Stimulated activated CD8-positive, alpha-beta memory T cell treated with anti-CD3 and anti-CD28 coated beads, Interleukin-4, amount 100 ng/mL, for 4 hours (primary cell): ENCODE results near the gene SOX18.

Source experiments
- DNase-seq, 2 donors: peaks; one replicate each; pipeline ENCODE4 v3.0.0-alpha.2; 2020; ENCODE audit warnings: low read depth in 2 of 2, low spot score in 1 of 2

The SOX18 gene

GRCh38 chr20:64053841-64054661 is 4.6 kb upstream of the SOX18 start:
- DNase-seq: no peak

DNA sequence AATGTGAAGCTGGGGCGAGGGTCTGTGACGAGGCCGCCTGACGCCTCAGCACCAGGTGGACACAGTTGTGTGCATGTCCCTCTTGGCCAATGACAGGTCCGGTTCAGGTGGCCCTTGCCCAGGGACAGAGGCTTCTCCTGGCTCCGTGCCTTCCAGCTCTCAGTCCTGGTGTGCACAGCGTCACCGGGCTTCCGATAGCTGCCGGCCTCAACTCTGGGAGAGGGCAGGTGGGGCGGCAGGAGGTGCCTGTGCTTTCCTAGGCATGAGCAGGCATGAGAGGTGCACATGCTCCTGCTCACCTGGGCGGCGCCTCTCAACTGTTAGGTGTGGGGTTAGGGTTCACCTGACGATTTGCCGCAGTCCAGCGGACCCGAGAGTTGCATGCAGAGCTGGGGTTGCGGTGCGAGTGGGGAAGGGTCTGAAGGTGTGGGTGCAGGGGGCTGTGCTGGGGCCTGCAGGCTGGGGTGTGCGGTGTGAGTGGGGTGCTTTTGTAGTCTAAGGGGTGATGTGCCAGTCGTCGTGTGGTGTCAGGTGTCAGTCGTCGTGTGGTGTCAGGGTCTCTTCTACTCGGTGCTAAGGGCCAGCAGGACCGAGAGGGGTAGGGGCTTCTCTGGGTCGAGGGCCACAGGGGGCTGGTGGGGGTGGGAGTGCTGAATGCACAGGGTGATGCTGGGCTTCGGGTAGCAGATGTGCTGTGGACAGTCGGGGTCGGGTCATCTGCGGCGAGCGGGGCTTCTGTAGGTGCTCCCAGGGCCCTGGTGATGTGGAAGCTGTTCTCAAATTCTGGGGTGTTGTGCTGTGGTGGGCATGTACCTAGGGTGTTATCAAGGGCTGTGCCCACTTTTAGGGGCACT is 3.8 kb upstream of the SOX18 start:
- DNase-seq: no peak

GRCh38 chr20:64052326-64052722 is 2.9 kb upstream of the SOX18 start:
- DNase-seq: no peak

GRCh38 chr20:64051561-64052325 is 2.3 kb upstream of the SOX18 start:
- no peak for DNase-seq

- DNase-seq: no peak
Measured at GRCh38 chr20:64051033-64051452, 1.6 kb upstream of the SOX18 start.

- DNase-seq: no peak
Measured at GRCh38 chr20:64050261-64051032, 1.0 kb upstream of the SOX18 start.

GRCh38 chr20:64049878-64050260 is 430 bp upstream of the SOX18 start:
- no peak for DNase-seq

GRCh38 chr20:64048402-64049044 is 916 bp downstream of the SOX18 start:
- DNase-seq: no peak

- DNase-seq: no peak
Measured at GRCh38 chr20:64047968-64048401, 1.5 kb downstream of the SOX18 start.

DNA sequence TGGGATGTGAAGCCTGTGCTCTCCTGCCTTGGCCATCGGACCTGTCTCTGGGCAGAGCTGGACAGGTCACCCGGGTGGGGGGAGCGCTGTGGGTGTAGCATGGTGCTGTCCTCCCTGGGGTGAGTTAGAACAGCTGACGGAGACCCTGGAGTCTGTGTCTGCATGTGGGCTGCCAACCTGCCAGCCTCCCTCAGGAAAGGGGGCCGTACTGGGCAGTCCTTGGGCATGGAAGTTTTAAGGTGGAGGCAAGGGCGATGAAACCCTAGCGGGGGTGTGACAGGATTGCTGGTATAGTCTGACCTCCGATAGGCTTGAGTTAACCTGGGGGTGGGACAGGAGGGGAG is 2.4 kb downstream of the SOX18 start:
- DNase-seq: no peak

DNA sequence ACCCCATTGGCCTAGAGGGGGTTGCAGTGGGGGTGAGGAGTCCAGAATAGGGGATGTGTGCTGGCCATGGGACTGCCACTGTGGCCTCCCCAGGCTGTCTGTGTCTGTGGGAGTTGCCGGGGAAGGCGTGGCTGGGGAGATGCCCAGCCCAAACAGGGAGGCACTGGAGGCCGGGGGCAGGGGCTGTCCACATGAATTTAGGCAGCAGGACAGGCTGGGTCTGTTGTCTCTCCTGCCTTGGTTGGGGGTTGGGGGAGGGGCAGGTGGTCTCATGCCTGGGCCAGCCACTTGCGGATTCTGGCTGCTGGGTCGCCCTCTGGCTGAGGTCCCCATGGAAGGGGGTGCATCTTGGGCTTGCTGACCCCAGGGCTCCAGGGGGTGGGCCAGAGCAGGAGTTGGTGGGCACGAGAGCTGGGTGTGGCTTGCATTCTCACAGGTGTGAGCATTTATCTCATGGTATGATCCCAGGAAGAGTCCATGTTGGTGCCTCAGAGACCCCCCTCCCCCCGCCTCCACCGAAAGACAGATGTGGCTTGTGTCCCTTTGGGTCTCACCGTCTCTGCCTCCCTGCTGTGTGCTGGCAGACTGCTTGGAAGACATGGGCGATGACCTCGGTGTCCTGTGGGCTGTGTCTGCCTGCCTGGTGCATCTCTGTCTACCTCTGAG is 4.0 kb downstream of the SOX18 start:
- DNase-seq: no peak

DNA sequence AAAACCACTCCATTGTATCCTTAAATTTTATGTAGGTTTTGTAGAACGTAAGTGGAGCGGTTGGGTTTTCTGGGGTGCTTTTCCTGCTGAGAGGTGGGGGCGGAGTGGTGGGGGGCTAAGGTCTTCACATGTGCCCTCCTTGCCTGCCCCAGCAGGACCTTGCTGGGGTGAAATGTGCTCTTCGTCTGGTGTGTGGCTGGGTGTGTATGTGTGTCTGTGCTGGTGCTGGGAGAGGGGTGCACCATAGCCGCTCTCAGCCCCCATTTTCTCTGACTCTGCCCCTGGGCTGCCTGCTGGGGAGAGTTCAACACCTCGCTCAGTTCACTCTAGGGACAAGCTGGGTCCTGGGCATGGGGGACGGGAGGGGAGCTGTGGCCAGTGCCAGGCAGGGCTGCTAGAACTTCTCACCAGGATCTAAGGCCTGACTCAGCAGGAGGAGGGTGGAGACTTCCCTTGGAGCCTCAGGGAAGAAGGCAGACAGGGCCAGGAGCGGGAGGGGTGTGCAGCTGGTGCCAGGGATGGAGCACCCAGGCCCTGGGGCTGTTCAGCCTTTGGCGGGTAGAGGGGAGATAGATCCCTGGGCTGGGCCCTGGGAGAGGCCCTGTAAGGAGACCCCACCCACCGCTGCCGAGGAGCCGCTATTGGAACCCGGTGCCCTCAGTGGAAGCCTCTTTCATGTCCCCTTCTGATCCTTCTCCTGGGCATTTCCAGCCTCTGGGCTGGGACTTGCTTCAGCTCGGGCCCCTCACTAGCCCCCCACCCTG is 4.8 kb downstream of the SOX18 start:
- DNase-seq: no peak

DNA sequence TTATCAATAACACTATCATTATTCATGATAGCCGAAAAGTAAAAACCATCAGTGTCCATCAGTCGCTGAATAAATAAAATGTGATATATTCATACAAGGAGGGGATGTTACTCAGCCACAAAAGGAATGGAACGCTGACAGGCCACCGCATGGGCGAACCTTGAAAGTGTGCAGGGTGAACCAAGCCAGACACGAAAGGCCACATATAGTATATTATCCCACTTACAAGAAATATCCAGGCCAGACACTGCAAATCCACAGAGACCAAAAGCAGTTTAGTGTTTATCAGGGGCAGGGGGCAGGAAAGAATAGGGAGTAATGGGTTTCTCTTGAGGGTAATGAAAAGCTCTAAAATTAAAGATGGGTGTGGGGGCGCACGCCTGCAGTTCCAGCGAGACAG is 5.7 kb downstream of the SOX18 start:
- DNase-seq: no peak

DNA sequence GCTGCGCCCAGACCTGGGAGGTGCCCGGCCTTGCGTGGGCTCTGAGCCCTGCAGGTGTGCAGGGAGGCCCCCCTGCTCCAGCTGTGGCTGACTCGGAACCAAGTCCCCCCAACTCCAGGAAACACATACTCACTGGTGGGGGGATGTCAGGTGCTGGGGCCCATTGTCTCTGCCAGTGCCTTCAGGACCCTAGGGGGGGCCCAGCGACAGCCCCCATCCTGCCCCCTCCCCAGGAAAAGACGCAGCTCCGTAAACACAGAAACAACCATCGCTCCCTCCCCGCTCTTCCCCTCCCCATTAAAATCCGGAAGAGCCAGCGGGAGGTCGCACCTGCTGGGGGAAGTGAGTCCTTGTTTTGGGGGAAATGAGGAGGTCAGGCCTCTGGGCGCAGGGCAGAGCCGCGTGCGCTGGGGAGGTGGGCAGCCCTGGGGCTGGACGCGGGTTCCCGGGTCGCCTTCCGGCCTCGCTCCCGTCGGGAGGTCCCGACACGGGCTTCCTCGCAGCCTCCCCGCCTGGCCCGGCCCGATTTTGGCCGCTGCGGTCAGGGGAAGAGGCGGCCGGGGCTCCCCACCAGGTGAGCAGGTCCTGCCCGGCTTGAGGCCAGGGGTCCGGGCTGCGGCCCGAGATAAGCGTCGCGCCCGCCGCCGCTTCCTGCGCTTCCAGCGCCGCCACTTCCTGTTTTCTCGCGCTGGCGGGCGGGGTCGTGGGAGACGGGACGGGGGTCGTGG is 7.2 kb downstream of the SOX18 start:
- DNase-seq: no peak

- no peak for DNase-seq
Measured at GRCh38 chr20:64041781-64042053, 7.7 kb downstream of the SOX18 start.

DNA sequence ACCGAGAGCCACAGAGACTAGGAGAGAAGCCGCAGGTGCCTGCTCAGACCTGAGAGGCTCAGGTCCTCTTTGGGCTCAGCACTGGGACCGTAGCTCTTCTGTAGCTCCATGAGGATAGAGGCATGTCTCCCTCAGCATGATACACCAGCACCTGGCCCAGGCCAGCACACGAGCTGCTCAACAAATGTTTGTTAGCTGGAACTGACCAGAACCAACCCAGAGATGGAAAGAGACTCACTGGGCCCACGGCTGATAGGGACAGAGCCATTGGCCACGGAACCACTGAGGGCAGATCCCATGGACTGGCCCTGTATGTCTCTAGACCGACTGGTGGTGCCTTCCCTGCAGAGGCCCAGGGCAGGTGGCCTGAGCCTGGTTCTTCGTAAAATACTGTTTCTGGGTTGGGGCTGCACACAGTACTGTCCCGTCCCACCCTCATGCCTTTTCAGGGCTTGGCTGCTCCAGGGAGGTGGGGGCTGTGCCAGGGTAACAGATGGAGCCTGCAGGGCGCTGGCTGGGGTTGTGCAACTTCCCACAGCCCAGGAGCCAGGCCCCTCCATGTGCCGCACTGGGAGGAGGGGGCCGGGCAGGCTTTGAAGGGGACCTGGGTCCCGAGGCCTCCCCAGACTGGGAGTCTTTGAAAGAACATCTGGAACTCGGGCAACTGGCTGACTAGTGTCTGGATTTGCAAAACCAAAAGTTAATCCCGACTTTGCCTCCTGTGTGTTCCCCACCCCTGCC is 8.2 kb downstream of the SOX18 start:
- no peak for DNase-seq

GRCh38 chr20:64040231-64041039 is 9.0 kb downstream of the SOX18 start:
- DNase-seq: no peak
